ENCODE results near the gene ZNF598.

Gene ZNF598

DNA sequence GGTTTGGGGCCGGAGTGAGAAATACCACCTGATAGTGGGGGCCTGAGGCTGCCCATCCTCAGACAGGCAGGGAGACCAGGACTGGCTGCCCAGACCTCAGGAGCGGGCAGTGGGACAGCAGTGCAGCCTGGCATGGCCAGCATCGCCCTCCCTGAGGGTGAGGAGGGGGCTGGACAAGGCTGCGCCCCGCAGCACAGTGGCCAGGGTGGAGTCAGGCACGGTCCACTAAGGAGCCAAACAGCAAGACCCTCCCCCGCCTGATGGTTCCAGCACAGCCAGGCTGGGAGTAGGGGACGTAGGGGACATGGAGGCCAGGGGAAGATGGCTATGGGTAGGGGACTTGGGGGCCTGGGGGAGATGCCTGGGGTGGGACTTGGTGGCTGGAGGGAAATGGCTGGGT is 3.3 kb downstream of the ZNF598 start:
- no peak for DNase-seq (ENCODE audit: low read depth)

GRCh38 chr16:2005646-2006045 is 4.0 kb downstream of the ZNF598 start:
- no peak for DNase-seq (ENCODE audit: low read depth)

DNA sequence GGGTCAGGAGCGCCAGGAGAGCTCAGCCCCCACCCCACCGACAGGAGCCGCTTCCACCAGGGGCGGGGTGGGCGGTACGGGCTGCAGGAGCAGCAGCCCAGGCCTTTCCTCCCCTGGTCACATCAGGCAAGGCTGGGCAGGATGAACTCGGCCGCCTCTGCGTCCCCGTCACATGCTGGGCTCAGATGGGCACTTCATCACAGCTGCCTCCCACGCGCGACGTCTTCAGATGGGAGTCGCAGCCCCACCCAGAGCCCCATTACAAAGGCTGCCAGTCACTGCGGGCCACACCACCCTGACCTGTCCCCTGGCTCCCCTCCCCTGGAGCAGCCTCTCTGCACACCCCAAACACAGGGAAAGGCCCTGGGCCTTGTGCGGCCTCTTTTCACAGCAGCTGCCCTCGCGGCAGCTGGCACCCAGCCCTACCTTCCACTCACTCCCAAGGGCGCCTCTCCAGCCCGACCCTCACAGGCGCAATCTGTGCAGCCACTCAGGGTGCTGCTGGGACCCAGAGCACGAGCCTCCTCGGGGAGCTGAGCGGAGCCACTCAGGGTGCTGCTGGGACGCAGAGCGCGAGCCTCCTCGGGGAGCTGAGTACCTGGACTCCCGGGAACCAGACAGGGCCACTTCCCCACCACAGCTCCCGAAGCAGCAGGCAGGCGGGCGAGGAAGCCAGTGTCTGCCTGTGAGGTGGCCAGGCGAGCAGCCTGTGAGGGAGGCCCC is 4.7 kb downstream of the ZNF598 start:
- no peak for DNase-seq (ENCODE audit: low read depth)

DNA sequence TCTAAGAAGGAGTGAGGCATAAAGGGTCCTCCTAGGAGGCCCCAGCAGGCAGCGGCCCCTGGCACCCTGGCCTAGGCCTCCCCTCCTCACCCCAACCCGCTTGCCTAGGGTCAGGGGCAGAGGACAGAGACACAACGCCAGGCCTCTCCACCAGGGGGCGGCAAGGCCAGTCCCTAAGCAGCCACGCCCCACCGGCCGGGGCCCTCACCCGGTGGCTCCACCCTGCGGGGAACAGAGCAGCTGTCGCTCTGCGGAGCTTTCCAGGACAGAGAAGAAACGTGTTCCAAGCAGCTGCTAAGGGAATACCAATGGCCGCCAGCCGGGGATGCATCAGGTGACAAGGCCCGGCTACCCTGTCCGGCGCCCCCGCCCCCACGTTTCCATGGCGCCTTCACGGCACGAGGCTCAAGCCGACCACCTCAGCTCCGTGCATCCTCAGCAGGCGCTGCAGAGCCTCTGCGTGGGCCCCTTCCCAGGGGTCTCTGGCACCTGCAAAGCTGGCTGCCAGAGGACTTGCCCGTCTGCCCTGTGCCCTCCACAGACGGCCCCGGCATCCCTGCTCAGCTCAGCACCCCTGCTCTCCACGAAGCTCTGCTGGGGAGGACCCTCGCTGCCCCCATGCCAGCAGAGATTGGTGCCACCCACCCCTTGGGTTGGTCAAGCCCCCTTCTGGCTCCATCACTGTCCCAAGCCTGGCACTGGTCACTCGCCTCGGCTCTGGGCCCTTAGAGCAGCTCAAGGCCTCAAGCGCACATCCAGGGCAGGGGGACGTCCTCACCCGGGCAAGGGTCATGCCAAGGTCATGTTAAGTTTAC is 5.6 kb downstream of the ZNF598 start:
- peak; percentile 74 for DNase-seq (ENCODE audit: low read depth)

DNA sequence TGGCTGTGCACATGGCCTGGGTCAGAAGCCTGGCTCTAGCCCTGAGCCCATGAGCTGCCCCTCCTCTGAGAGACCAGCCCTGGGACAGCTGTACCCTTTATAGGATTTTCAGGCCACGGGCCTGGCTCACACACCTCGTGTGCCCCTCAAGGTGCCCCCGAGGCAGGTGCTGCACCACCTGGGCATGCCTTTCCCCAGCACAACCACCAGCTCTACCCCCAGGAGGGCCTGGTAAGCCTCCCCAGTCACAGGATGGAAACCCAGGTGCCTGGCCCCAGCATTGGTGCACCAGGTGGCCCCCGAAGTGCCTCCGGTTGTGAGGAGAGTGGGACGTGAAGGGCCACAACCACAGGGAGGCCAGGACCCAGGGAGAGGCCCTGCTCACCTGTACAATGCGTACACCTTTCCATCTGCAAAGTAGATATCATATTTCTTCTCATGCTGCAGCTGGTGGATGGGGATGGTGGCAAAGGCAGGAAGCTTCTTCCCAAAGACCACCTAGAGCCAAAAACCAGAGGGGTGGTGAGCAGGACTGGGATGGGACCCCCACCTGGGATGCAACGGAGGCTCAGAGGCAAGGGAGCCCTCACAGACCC is 6.3 kb downstream of the ZNF598 start:
- no peak for DNase-seq (ENCODE audit: low read depth)

DNA sequence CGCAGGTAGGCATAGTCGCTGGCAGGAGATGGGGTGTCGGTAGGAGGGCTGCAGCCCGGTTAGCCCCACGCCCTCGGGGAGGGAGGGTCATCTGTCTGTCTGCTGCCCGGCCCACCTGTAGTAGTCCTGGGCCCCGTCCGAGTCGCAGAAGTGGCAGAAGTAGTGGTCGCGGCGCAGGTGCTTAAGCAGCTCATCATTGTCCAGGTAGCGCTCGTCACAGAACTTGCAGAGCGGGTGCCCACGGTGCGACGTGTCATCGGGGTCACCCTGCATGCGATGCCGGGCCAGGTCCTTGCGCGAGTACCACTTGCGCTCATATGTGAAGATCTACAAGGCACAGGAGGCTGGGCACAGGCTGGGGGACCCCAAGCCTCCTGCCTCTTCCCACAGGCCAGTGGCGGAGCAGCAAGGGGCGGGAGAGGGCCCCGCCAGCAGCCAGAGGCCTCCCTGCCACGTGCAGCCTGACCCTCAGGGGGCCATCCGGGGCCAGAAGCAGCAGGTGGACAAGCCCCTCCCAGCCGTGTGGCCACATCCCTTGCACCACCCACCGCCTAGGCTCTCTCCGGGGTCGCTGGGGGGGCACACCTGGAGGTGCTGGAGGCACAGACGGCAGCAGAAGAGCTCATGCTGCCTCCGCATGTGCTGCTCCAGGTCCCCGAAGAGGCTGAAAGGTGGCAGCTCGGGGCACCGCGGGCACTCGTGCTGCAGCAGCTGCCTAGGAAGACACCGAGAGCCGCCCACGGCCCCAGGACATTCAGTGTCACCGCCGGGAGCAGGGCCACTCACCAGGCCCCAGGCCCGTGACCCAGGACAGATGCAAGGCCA is 7.0 kb downstream of the ZNF598 start:
- no peak for DNase-seq (ENCODE audit: low read depth)

DNA sequence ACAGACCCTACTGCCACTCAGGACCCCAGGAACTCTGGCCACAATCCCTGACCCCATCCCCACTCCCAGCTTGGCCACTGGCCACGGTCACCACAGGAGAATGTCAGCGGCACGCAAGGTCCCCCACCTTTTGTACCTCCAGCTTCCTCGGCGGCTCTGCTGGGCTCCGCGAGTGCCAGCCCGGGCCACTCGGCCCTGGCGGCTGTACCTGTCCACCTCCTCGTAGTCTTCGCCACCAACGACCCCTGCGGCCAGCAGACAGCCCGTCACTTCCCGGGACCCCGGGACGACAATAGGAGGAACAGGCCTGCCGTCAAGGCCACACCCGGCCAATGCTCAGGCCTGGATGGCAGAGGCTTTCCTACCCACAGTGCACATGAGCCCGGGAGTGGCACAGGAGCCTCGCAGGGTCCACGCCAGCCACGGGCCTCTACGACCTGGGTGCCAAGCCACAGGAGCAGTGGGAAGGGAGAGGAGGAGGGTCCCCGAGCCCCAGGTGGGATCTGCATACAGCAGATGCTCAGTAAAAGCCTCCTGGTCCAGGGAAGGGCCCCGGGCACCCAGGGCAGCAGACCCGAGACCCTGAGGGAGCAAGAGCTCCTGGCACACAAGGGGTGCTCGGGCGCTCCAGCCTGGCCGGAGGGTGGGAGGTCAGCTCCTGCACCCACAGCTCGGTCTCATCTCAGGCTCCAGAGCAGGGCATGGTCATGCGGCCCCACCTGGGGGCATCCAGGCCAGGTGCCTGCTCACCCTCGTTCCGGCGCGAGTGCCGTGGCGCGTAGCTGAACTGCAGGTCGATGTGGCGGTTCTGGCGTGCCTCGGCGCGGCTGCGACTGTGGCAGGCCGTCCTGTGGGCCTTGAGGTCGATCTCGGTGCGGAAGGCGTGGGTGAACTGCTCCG is 7.9 kb downstream of the ZNF598 start:
- no peak for DNase-seq (ENCODE audit: low read depth)

- no peak for DNase-seq (ENCODE audit: low read depth)
Observed at GRCh38 chr16:2001035-2001434, 8.6 kb downstream of the ZNF598 start.

DNA sequence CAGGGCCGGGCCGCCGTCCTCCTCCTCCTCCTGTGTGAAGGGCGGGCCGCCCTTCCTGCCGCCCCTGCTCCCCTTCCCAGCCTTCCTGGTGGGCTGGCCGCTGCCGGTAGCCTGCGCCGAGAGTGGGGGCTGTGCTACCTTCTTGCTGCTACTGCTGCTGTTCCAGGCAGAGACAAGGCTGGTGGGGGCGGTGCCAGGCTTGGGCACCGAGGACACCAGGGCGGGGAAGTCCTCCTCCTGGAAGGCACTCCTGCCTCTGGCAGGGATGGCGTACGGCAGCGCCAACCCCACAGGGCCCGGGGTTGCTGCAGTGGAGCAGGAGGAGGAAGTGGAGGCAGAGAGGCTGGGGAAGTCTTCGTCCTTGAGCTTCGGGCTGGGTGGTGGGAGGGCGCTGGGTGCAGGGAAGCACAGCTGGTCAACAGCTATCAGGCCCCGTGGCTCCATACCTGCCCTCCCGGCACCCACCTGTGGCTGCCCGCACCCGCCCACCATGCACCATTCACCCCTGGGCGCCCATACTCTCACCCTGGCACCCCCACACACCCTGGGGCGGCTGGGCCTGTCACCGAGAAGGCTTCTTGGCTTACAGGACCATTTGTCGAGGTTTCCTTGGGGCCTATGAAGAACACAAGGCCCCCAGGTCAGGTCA is 9.6 kb downstream of the ZNF598 start:
- DNase-seq (ENCODE audit: low read depth) = no peak

DNA sequence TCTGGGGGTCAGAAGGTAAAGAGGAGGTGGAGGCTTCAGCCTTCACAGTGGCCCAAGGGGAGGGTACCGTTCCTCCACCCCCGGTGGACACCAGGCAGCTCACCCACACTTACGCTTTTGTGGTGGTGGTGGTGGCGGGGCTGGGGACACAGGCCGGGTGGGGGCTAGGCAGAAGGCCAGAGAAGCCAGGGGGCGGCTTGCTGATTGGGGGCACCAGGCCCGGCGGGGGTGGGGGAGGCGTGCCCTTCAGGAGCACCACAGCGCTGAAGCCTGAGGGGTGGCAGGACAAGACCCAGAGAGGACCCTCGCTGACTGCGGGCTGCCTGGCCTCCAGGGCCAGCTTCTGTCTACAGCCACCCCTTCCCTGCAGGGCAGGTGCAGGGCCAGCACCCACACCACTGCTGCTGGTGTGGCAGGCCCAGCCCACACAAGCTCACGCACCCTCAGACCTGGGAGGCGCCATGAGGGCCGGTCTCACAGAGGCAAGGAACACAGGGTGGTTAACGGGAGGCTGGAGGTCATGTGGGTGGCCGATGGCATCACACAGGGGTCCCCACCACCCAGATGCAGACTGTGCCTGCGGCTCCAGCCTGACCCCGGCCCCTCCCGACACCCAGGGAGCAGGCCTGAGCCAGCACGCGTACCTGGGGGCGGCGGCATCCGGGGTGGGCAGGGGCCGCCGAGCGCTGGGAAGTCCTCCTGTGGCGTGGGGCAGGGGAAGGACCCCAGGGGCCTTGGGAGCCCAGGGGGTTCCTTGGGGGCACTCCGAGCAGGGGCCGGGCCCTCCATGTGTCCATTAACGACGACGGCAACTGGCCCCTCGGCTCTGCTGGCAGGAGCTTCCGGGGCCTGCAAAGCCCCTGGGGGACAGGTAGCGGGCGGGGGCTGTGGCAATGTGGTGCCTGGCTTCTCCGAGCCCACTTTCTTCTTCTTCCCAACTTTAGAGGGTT is 10.5 kb downstream of the ZNF598 start:
- DNase-seq (ENCODE audit: low read depth) = no peak

DNA sequence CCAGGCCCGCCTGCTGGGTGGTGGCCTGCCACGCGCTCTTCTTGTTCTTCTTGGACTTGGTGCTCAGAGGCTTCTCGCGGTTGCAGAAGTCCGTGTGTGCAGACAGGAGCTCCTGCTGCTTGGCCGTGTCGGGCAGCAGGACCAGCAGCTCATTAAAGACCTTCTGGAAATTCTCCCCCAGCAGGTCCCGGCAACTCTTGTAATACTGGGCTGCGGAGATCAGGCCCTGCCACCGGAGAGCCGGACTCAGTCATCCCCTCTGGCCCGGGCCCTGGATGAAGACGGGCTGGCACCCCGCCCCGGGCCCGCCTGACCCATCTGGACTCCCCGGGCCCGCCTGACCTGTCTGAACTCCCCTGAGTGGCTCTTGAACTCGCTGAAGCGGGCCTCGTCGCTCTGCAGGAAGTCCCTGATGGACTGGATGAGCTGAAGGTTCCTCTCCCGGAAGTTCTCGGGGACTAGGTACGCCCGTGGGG is 11.2 kb downstream of the ZNF598 start:
- DNase-seq (ENCODE audit: low read depth) = no peak

- DNase-seq (ENCODE audit: low read depth) = no peak
Observed at GRCh38 chr16:1997494-1998359, 11.9 kb downstream of the ZNF598 start.

GRCh38 chr16:1993731-1994131 is 15.9 kb downstream of the ZNF598 start:
- DNase-seq (ENCODE audit: low read depth) = no peak

DNA sequence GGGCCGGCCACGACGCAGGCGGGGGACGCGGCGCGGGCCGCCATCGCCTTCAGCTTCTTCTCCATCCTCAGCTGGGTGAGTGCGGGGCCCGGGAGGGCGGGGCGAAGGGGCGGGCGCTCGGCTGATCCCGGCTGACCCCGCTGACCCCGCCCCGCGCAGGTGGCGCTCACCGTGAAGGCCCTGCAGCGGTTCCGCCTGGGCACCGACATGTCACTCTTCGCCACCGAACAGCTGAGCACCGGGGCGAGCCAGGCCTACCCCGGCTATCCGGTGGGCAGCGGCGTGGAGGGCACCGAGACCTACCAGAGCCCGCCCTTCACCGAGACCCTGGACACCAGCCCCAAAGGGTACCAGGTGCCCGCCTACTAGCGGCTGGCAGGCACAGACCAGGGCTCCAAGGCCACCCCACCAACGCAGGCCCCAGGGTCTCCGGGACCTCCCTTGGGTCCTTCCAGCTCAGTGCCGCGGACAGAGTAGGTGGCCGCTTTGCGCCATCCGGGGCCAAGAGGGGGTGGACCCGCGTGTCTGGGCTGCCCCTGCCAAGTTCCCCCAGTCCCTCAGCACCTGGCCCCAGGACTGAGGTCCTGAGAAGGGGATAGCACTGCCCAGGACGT is 16.8 kb downstream of the ZNF598 start:
- DNase-seq (ENCODE audit: low read depth) = no peak

DNA sequence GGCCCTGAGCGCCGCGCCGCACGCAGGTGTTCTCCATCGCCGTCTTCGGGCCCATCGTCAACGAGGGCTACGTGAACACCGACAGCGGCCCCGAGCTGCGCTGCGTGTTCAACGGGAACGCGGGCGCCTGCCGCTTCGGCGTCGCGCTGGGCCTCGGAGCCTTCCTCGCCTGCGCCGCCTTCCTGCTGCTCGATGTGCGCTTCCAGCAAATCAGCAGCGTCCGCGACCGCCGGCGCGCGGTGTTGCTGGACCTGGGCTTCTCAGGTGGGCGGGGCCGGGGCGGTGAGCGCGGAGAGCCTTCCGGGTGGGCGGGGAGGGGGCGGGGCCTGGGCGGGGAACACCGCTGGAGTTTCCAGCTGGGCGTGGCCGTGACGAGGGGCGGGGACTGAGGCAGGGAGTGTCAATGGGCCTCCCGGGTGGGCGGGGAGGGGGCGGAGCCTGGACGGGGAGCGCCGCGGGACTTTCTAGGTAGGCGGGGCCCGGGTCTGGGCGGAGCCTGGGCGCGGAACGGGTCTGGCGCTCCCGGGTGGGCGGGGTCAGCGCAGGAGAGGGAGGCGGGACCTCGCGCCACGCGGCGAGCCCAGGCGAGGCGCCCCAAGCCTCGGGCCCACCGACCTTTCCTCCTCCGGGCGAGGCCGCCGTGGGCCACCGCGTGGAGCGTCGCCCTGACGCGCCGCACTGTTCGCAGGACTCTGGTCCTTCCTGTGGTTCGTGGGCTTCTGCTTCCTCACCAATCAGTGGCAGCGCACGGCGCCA is 17.5 kb downstream of the ZNF598 start:
- DNase-seq (ENCODE audit: low read depth) = peak; percentile 99

DNA sequence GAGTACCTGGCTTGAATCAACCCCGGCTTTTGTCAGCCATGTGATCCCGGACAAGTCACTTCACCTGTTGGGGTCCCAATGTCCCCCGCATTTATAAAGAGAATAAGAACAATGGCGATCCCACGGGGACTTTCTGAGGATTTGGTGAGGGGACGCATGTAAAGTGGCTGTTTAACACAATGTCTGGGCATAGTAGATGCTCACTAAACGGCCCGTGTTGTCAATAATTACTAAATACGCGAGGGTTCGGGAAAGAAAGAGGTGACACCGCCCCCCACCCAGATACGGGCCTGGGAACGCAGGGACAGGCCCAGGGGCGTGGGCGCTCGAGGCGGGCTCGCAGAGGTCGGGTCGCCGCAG is 18.1 kb downstream of the ZNF598 start:
- no peak for DNase-seq (ENCODE audit: low read depth)

DNA sequence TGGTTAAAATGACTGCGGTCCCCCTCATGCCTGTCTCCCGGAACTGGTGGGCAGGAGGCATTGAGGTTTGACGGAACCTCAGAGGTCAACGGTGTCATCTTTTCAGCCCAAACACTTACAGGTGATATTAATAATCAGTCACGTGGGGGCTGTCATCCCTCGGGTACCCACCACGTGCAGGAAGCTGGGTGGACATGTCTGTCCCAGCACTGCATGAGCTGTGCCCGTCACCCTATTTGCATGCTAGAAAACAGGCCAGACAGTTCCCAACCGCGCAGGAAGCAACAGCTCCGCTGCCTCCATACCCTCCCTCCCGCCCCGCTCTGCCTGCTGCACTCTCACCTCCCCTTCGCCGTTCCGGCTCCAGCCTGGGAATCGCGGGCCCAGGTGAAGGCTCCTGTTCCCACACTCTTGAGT is 18.5 kb downstream of the ZNF598 start:
- DNase-seq (ENCODE audit: low read depth) = no peak

Measured in stimulated activated CD4-positive, alpha-beta T cell treated with anti-CD3 and anti-CD28 coated beads, Interleukin-2, amount 100 ng/mL, for 4 hours (primary cell).